GM21447 (cell line): Measurements from ENCODE around the gene MORN1.

ENCODE experiments used
- ATAC-seq: cut with Tn5 transposase; IDR thresholded peaks from one replicate; pipeline ENCODE4 v1.9.1; 2021; ENCODE audit not compliant: unreplicated experiment

MORN1 gene

GRCh38 chr1:2324553-2325366, 66.6 kb downstream of the MORN1 start:
- ATAC-seq: no peak

DNA sequence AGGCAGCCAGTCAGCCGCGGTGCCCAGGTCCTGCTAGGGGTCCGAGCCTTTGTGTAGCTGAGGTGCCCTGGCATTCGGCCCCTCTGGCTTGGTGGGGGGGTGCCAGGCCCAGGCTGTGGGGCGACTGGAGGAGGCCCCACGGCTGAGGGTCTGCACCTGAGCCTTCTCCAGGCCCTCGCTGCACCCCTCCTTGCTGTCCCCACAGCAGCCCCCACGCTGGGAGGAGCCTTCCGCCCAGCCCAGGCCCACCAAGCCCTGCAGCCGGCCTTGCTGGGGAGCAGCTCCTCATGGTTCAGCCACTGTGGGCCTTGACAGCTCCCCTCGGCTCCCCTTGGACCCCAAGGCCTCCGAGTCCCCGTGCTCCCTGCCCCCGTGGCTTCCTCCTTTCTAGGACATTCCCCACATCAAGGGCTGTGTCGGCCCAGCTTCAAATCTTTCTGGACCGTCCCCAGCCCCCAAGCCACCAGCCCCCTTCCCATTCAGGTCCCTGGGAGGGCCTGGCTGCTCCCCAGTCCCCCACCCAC, 67.8 kb downstream of the MORN1 start:
- ATAC-seq: no peak

DNA sequence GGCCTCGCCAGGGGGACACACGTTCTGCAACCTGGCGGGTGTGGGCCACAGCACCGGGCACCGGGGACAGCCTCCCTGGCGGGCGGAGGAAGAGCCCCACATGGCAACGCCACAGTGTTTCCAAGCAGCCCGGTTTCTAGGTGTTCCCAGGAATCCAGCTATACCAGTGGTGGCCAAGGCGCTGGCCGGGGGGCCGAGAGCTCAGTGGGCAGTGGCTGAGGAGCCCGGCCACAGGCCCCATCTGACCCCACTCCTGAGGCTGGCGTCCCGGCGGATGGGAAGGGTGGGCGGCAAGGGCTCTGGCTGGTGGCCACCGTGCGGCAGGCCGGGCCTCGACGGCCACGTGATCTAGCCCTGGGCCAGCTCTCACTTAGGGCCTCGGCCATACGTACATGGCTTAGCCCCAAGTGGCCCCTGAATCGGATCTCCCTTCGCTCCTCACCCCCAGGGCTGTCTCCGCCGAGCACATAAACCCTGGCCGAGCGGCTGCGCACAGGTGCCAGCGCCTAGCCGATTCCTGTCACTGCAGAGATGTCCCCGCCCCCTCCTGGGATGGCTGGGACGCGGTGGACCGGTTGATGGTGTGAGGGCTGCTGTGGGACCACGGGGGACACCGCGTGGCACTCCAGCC, 68.7 kb downstream of the MORN1 start:
- ATAC-seq: no peak

GRCh38 chr1:2322065-2322571, 69.2 kb downstream of the MORN1 start:
- no peak for ATAC-seq

GRCh38 chr1:2320760-2321667, 70.3 kb downstream of the MORN1 start:
- no peak for ATAC-seq

- ATAC-seq: no peak
Observed at GRCh38 chr1:2320006-2320405, 71.3 kb downstream of the MORN1 start.

- no peak for ATAC-seq
Observed at GRCh38 chr1:2319291-2319690, 72.1 kb downstream of the MORN1 start.

DNA sequence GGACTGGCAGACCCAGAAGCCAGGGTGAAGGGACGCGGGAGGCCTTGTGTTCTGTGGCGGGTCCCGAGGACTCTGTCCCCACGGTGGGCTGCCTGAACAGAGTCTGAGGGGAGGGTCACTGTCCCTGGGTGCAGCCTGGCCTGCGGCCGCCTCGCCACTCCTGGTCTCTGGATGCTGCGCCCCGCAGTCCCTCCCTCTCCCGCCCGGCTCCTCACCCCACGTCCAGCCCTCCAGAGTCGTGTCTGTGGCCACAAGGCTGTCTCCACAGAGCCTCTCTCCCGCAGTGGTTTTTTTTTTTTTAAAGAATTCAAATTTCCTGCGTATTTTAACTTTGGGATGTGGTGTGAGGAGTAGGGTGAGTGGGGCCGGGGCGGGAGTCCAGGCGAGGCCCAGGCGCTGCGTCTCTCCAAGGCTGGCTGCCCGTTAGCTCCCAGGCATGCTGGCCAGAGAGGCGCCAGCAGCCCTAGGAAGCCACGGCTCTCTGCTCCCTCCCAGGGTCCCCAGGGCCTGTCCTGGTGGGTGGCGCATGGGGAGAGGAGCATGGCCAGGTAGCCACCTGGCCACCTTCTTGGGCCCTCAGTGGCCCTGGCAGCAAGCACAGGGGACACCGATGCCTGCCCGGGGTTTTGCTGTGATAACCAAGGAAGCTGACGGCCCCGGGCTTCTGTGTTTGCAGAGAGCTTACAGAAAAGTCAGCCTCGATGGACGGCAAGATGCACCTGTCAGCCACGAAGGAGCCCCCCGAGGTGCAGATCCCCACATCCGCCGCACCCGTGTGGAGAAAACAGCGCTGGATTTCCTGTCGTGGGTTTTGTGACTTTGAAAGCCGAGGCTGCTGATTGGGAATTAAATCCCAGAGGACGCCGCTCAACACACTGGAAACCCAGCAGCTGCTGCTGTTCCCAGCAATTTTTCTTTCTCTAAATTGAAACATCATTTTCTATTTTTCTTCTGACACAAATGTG, 72.8 kb downstream of the MORN1 start:
- ATAC-seq: no peak

- no peak for ATAC-seq
Observed at GRCh38 chr1:2317230-2318065, 73.9 kb downstream of the MORN1 start.

DNA sequence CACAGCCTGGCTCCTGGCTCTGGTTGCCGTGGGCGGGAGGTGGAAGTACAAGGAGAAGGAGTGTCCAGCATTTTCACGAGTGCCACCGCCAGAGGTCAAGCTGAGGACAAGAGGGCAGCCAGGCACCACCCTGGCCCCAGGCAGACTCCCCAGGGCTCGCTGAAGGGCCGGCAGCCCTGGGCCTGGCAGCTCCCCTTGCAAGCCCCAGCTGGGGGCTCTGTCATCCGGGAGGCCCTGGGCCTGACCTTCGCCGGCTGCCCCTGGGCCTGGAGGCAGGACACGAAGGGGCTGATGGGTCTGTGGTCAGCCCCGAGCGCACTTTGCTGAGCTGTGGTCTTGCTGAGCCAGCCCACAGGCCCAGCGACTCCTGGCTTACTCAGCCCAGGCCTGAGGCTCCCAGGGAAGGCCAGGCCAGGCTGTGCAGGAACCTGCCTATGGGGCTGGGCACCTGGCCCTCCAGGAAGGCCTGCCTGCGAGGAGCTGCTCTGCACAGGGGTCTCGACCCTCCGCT, 74.8 kb downstream of the MORN1 start:
- no peak for ATAC-seq

GRCh38 chr1:2315674-2316450, 75.5 kb downstream of the MORN1 start:
- ATAC-seq: no peak

GRCh38 chr1:2314803-2315673, 76.3 kb downstream of the MORN1 start:
- ATAC-seq: no peak

DNA sequence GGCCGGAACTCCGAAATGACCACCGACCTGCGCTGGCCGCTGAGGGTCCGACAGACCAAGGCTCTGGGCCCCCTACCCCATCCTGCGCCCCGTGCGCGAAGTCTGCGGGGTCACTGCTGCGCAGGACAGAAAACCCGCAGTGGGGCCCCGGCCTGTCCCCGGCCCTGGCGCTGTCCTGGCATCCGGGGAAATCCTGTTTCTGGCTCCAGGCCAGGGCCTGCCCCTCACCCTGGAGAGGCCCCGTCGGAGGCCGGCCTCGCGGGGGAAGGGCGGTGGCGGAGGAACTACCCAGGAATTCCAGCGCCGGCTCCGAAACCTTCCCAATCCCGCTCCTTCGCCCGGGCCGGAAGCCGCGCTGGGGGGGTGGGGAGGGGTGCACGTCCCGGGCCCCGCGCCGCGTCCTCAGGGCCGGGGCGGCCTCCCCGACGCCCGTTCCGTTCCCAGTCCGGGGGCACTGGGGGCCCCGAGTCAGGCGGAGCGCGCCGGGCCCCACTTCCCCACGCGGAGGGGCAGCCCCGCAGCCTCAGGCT, 77.0 kb downstream of the MORN1 start:
- no peak for ATAC-seq

GRCh38 chr1:2313651-2314261, 77.6 kb downstream of the MORN1 start:
- no peak for ATAC-seq

- ATAC-seq: no peak
Observed at GRCh38 chr1:2312515-2313301, 78.6 kb downstream of the MORN1 start.

DNA sequence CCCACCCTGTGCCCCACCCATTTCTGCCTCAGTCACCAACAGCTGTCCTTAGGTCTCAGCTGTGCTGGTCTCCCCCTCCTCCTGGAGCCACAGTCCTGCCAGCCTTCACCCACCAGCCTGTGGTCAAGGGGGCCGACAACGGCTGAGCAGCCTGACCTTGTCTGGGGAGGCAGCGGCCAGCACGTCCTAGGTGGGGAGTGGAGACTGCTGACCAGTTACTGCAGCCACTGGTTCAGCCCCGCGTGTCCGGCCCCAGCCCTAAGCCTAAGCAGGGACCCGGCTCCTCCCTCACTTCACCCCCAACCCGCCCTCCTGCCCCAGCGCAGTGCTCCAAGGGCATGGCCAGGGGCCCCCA, 79.2 kb downstream of the MORN1 start:
- no peak for ATAC-seq
